H7 (cell line): ENCODE measurements around the gene ZNF444. TPM values are rescaled to one million over a fixed set of nuclear protein-coding genes. Genes with fewer than 3 reads are reported as not detected.

Experiments used
- DNase-seq: peaks from one replicate; pipeline ENCODE4 v3.0.0; 2012
- H3K27me3 ChIP-seq: 2 replicates; pipeline ENCODE4 v1.6.0; 2011; ENCODE audit warnings: mild to moderate bottlenecking, low read length; ENCODE audit not compliant: control insufficient read depth, insufficient read depth
- H3K36me3 ChIP-seq: replicated peaks from 2 replicates; pipeline ENCODE4 v1.5.1; 2011; ENCODE audit warnings: low read length; ENCODE audit not compliant: control insufficient read depth, insufficient read depth
- H3K4me3 ChIP-seq: 2 replicates; pipeline ENCODE4 v1.5.1; 2011; ENCODE audit warnings: low read depth, mild to moderate bottlenecking, control low read depth, low read length, moderate library complexity; ENCODE audit not compliant: insufficient read depth
- total RNA-seq: library from RNA; depleted of rRNA; stranded (reverse); fragments of >200 nt; shearing (Covaris generic); gene quantifications from 2 replicates; pipeline ENCODE4 v1.2.3, GENCODE V29; 2014

ZNF444 gene
- total RNA-seq, 1 experiment from 2014 or later = 60.9 TPM

DNA sequence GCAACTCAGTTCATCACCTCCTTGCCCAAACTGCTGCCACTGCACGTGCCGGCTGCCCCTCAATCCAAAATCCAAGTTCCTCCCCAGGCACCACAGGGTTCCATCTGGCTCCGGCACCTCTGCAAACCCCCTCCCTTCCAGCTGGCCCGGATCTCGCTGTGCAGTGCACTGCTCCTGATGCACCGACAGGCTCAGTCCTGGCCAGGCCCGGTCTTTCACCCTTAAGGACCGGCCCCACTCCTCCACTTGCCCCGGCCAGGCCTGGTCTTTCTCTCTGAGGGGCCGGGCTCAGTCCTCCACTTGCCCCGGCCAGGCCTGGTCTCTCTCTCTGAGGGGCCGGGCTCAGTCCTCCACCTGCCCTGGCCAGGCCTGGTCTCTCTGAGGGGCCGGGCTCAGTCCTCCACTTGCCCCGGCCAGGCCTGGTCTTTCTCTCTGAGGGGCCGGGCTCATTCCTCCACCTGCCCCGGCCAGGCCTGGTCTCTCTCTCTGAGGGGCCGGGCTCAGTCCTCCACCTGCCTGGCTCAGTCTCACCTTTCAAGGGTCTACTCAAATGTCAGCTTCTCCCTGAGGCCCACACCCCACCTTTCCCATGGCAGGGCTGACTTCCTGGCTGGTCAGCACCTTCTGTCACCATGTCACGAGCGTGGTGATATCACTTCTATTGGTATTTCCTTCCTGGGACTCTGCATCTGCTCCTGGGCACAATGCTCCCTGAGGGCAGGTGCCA lies 26.9 kb upstream of the ZNF444 start:
- H3K36me3 ChIP-seq = peaks cover 2% of the 10 kb centered on the region
- DNase-seq = peak; percentile 63
- no peak overlapping the region for H3K4me3 ChIP-seq
- H3K27me3 ChIP-seq = no peaks in the 10 kb centered on the region

DNA sequence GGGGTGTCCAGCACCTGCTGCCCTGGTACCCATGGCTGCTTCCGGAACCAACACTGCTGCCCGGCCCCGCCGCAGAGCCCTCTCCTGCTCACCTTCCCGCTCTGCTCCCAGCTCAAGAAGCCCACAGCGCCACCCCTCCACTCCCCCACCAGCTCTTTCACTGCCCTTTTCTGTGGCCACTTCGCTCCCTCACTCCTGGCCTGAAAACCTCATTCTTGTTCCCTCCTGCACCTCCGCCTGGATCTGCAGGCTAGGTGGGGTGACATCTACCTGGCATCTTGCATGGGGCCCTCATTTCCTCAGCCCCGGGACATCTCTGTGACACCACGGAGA lies 26.3 kb upstream of the ZNF444 start:
- Histone ChIP-seq H3K4me3 (no peak overlapping the region), H3K36me3 (peaks cover 2% of the 10 kb centered on the region), H3K27me3 (no peaks in the 10 kb centered on the region)

DNA sequence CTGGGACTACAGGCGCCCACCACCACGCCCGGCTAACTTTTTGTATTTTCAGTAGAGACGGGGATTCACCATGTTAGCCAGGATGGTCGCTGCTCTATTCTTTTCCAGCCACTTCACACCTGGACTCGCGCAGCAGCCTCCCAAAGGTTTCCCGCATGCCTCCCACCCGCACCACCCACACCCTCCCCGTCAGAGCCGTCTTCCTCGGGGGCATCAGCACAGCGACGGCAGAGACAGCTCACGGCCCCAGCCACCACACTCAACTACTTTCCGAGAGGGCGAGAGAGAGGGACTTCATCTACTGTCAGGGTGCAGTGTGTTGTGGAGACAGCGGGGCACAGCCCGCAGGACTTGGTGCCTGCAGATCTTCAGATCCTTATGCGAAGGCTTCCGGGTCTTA lies 25.6 kb upstream of the ZNF444 start:
- H3K36me3 ChIP-seq = peaks cover 2% of the 10 kb centered on the region
- H3K4me3 ChIP-seq = no peak overlapping the region
- no peaks in the 10 kb centered on the region for H3K27me3 ChIP-seq
- DNase-seq = no peak

More for the DNA sequence above, 26.3 kb upstream of the ZNF444 start:
- peak; percentile 48 for DNase-seq

DNA sequence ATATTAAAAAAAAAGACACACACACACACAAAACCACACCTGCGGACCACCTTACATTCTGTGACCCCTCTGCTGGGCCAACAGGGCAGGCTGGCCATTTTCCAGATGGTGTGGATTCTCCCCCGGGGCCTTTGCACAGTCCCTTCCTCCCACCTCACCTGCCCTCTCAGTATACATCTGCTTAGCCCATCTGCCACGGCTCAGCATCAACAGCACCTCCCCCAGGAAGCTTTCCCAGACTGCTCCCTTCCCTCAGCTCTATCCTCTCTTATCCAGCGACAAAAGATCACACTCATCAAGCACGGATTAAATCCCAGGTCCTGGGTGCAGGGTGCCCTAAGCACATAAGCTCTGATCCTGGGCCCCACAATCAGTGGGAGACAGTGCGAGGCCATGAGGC lies 24.5 kb upstream of the ZNF444 start:
- DNase-seq = no peak
- Histone ChIP-seq H3K4me3 (no peak overlapping the region), H3K36me3 (peaks cover 2% of the 10 kb centered on the region), H3K27me3 (no peaks in the 10 kb centered on the region)

DNA sequence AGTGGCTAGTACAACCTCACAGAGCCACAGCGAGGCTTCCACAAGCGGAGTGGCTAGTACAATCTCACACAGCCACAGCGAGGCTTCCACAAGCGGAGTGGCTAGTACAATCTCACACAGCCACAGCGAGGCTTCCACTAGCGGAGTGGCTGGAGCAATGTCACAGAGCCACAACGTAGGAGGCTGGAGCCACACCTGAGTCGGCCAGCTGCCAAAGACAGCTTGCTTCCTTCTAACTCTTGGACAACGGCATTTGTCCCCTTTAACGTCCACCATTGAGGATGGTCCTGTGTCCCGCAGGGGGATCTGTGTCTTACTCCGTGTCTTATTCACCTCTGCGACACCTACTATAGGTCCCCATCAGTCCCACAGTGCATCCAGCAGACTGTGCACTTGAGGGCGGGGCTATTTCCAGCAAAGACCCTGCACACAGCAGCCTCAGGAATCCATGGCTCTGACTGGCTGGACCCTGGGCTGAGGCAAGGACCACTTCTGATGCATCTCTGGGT lies 23.7 kb upstream of the ZNF444 start:
- no peak for DNase-seq
- Histone ChIP-seq H3K36me3 (peaks cover 2% of the 10 kb centered on the region), H3K4me3 (no peak overlapping the region), H3K27me3 (no peaks in the 10 kb centered on the region)

DNA sequence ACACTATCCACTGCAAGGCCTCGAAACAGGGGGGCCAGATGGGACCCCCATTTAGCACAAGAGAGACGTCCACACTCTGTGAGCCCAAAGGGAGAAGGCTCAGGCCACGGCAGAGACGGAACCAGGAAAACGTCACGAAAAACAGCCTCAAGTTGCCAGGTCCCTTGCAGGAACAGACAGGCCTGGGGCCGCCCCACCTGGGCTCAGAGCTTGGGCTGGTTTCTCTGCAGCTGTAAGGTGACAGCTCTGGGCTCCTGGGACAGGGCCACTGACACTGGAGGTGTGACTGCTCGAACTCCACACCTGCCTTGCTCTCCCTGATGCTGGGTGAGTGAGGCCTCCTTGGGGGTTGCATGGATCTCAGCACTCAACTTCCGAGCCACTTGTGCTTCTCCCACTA lies 23.2 kb upstream of the ZNF444 start:
- Histone ChIP-seq H3K36me3 (peaks cover 2% of the 10 kb centered on the region), H3K4me3 (no peak overlapping the region), H3K27me3 (no peaks in the 10 kb centered on the region)
- no peak for DNase-seq

DNA sequence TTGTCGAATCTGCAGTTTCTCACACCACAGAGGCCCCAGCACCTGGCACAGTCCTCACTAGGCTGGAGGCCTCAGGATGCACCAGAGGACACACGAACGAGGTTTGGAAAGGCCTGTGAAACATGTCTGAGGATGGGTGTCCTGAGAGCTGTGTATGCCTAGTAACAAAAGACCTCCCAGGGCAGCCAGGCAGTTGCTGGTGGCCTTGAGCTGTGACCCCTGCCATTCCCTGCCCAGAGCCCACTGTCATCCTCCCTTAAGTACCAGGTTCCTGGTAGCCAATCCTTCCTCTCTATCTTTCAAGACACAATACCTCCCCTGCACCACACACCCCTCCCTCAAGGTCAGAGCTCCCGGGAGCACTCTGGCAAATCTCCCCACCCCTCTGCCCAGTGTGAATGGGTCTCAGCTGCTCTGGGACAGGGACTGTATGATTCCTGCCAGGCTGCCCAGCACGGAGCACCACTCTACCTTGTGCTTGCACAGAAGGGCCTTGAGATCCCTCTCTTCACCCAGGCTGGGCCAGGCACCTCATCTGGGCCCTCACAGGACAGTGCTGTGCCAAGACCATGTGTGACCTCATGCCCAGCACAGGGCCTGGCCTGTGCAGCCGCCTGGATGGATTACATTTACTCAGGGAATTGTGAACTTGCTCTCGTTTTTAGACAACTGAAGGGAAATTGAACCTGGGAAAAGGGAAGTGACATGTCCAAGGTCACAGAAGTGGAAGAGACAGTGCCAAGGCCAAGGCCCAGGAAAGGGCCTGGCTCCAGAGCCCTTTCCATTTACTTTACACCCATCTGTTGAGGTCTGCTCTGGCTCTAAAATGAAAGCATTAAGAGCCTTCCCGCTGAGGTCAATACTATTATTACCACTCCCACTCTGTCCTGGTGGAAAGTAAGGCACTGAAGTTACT lies 22.2 kb upstream of the ZNF444 start:
- H3K27me3 ChIP-seq = no peaks in the 10 kb centered on the region
- no peak for DNase-seq
- no peak overlapping the region for H3K4me3 ChIP-seq
- peaks cover 2% of the 10 kb centered on the region for H3K36me3 ChIP-seq

DNA sequence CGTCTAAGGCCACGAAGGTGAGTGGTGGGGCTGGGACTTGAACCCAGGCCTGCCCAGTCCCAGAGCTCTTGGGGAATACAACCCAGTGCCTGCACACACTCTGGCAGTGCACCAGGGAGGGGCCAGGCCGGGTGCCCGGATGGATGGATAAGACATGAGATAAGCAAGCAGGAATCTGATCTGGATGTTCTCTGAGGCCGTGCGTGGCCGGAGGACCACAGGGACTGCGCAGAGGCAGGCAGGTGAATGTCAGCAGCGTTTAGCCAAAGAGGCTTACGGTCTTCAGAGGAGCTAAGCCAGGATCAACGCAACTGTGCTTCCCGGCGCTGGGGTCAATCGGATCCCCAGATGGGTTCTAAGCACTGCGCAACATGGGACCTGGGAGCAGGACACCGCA lies 21.5 kb upstream of the ZNF444 start:
- Histone ChIP-seq H3K4me3 (peak overlapping the region; percentile 86), H3K27me3 (no peaks in the 10 kb centered on the region), H3K36me3 (peaks cover 2% of the 10 kb centered on the region)
- no peak for DNase-seq

DNA sequence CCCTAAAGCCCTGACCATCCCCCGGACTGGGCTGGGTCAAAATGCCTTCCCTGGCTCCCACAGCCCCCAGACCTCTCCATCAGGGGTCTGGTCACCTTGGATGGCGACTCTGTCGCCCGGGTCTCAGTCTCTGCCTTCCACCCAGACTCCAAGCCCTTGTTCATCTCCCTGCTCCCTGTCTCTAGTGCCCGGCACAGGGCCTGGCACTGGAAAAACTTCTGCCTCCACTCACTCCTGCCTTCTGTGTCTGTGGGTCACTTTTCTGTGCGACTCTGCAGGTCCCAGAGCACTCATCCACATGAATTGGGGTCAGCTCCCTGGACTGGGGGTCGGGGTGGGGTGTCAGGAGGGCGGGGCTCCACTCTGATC lies 21.1 kb upstream of the ZNF444 start:
- no peaks in the 10 kb centered on the region for H3K27me3 ChIP-seq
- no peak for DNase-seq
- peak overlapping the region; percentile 86 for H3K4me3 ChIP-seq

DNA sequence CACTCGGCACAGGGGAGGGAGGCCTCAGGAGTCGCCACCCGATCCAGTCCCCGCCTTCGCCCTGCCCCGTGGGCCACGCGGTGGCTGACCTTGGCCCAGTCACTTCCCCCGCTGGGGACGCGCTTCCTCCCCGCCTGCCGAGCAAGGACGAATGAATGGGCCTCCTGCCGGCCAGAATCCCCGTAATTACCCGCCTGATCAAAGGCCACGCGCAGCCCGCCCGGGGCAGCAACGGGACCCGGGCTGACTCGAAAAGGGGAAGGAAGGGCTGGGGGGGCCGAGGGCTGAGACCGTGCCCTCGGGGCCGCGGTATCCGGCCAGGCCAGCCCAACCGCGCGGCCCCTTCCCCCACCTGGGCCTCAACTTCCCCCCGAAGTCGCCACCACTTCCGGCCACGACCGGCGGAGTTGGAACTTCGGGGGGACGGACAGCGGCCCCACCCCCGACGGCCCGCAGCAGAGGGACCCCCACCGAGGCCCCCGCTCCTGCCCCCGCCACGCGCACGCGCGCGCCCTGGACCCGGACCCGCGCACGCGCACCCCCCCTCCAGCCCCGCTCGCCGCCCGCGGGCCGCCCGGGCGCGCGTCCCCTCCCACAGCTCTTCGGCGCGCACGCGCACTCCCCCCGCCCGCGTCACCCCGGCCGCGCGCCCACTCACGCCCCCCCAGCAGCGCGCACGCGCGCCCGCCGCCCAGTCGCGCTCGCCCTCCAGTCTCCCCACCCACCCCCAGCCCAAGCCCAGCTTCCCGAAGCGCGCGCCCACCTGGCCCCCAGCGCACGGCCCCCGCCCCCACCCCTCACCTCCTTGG lies 20.5 kb upstream of the ZNF444 start:
- H3K36me3 ChIP-seq = peaks cover 2% of the 10 kb centered on the region
- peak overlapping the region; percentile 86 for H3K4me3 ChIP-seq

More for the DNA sequence above, 21.1 kb upstream of the ZNF444 start:
- H3K36me3 ChIP-seq = peaks cover 2% of the 10 kb centered on the region

DNA sequence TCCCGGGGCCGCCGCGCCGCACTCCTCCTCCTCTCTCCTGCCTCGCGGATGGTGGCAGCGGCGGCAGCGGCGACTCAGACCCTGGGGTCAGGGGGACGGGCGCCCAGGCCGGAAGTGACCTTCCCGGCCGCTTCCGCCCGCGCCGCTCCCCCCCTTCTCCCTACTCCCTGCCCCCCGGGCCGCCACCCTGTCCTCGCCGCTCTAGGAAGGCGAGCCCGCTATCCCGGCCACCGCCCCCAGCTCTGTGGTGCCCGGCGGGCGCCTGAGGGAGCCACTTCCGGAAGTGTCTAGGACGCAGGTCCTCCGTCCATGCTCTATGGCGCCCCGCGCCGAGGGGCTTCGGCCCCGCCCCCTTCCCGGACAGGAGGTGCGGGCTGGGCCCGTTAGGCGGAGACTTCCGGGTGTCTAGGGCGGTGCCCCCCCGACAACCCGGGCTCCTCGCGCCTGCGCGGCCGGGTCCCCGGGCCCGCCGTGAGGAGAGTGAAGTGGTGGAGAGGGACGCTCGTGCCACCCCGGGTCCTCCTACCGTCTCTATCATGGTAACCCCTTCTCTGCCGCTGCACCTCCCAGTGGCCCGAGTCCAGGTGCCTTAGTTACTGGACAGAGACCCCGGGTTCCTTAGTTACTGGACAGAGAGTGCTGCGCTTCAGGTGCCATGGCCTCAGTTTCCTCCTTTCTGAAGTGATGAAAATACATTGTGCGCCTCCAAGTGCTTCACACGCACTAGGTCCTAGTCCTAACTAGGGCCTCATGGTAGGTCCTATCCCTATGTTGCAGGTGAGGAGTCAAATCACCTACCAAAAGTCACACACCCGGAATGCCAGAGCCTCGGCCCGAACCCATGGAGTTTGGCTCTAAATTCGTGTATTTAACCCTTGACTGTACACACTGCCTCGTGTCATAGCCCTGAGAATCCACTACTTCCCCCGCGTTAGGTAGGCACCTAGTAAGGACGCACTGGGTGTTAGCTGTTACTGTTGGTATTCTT lies 19.6 kb upstream of the ZNF444 start, which contains the start of gene ZNF787:
Gene ZNF787 (minus strand): TSS at position 116 of the 988 bp plus-strand sequence. CDS start 18,078 bp downstream, outside the sequence.
- Histone ChIP-seq H3K4me3 (peak within 1 kb of the TSS; percentile 86), H3K27me3 (no peaks in the 10 kb centered on the region), H3K36me3 (peaks cover 2% of the 10 kb centered on the region)
- peak; percentile 100 for DNase-seq

More for the DNA sequence above, 20.5 kb upstream of the ZNF444 start:
- peak; percentile 98 for DNase-seq
- H3K27me3 ChIP-seq = no peaks in the 10 kb centered on the region

DNA sequence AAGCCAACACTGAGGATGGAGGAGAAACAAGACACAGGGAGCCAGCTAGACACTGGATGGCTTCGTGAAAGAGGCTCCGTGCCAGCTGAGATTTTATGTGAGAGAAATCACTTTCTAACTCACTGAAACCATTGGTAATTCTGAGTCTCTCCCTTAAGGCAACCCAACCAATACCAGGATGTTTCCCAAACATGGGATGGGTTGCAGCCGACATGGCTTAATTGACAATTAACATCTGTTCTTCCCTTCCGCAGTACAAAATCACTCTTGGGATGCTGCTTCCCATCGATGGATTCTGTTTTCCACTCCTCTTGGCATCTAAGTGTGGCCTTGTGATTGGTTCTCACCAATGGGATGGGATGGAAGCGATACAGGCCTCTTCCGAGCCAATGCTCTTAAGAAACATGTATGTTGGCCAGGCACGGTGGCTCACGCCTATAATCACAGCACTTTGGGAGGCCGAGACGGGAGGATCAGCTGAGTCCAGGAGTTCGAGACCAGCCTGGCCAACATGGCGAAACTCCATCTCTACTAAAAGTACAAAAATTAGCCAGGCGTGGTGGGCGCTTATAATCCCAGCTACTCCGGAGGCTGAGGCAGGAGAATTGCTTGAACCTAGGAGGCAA lies 17.7 kb upstream of the ZNF444 start:
- no peaks in the 10 kb centered on the region for H3K27me3 ChIP-seq
- no peak for DNase-seq
- no peak overlapping the region for H3K4me3 ChIP-seq
- H3K36me3 ChIP-seq = peaks cover 2% of the 10 kb centered on the region

DNA sequence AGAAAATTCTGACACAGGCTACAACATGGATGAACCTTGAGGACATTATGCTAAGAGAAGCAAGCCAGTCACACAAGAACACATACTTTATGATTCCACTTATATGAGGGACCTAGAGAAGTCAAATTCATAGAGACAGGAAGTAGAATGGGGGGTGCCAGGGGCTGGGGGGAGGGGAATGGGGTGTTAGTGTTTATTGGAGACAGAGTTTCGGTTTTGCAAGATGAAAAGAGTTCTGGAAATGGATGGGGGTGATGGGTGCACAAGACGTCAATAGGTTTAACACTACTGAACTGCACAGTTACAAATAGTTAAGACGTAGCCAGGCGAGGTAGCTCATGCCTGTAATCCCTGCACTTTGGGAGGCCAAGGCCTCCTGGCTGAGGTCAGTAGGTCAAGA lies 16.5 kb upstream of the ZNF444 start:
- Histone ChIP-seq H3K27me3 (no peaks in the 10 kb centered on the region), H3K36me3 (no peaks in the 10 kb centered on the region), H3K4me3 (no peak overlapping the region)
- no peak for DNase-seq
